ENCODE measurements around the gene BGN. TPM values are rescaled to one million over a fixed set of nuclear protein-coding genes. Genes with fewer than 3 reads are reported as not detected.

BGN gene
- total RNA-seq, 1 donor from 2014 or later, result 50.0 TPM

DNA sequence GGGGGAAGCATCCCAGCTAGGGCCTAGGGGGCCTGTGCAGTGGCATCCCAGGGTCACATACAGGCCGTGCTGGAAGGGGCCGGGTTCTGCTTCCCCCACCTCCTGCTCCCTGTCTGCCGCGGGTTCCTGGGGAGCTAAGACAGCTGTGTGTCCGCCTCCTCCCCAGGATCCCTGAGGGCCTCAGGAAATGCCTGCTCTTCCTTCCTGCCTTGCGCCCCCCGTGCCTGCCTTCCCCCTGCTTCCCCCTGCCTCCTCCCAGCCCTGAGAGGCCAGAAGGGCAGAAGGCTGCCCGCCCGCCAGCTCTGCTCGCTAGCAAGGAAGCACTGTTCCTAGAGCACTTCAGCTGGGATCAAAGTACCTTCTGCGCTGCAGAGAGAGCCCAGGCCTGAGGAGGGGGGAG lies 2.9 kb upstream of the BGN start:
- Mint-ChIP-seq H3K4me3 (ENCODE audit: unreplicated experiment) (no peak overlapping the region), H3K27ac (ENCODE audit: unreplicated experiment) (no peak overlapping the region), H3K27me3 (ENCODE audit: low read depth, unreplicated experiment) (no peaks in the 10 kb centered on the region), H3K36me3 (ENCODE audit: low read depth, unreplicated experiment) (no peaks in the 10 kb centered on the region), H3K4me1 (ENCODE audit: low read depth, unreplicated experiment) (peaks cover 5% of the 10 kb centered on the region), H3K9me3 (ENCODE audit: unreplicated experiment) (no peaks in the 10 kb centered on the region)
- no peaks in the 10 kb centered on the region for H3K27me3 ChIP-seq (ENCODE audit: insufficient read depth, low read length)
- H2AFZ ChIP-seq (ENCODE audit: low read depth, low read length), result no peak overlapping the region
- peaks cover 3% of the 10 kb centered on the region for H4K20me1 ChIP-seq (ENCODE audit: insufficient read depth, low read length)
- H3K36me3 ChIP-seq (ENCODE audit: insufficient read depth, low read length), result no peaks in the 10 kb centered on the region
- FAIRE-seq, result no peak
- no peak overlapping the region for H3K4me2 ChIP-seq (ENCODE audit: low read length)
- peaks cover 30% of the 10 kb centered on the region for H3K4me1 ChIP-seq (ENCODE audit: insufficient read depth, low read length)
- no peak overlapping the region for H3K4me3 ChIP-seq (ENCODE audit: insufficient read depth, low read depth, low read length)
- TF ChIP-seq EZH2 (IDR thresholded peaks at IDR 0.05; ENCODE audit: insufficient read depth, low read length), result no peak
- no peak for TF ChIP-seq CTCF (IDR thresholded peaks at IDR 0.05; ENCODE audit: insufficient read depth, low read depth, low read length)
- no peaks in the 10 kb centered on the region for H3K9me3 ChIP-seq (ENCODE audit: insufficient read depth, low read depth, low read length)
- H3K9ac ChIP-seq (ENCODE audit: low read length), result no peak overlapping the region
- no peak overlapping the region for H3K27ac ChIP-seq (ENCODE audit: low read depth, low read length)
- peaks cover 23% of the 10 kb centered on the region for H3K79me2 ChIP-seq (ENCODE audit: insufficient read depth, low read length)
- no peak for DNase-seq (ENCODE audit: low read depth)

- H3K27me3 ChIP-seq (ENCODE audit: insufficient read depth, low read length), result no peaks in the 10 kb centered on the region
- no peak overlapping the region for H3K4me3 ChIP-seq (ENCODE audit: insufficient read depth, low read depth, low read length)
- Mint-ChIP-seq H3K9me3 (ENCODE audit: unreplicated experiment) (no peaks in the 10 kb centered on the region), H3K36me3 (ENCODE audit: low read depth, unreplicated experiment) (no peaks in the 10 kb centered on the region), H3K4me3 (ENCODE audit: unreplicated experiment) (no peak overlapping the region), H3K4me1 (ENCODE audit: low read depth, unreplicated experiment) (peaks cover 5% of the 10 kb centered on the region), H3K27me3 (ENCODE audit: low read depth, unreplicated experiment) (no peaks in the 10 kb centered on the region), H3K27ac (ENCODE audit: unreplicated experiment) (no peak overlapping the region)
- FAIRE-seq (no peak), DNase-seq (ENCODE audit: low read depth) (no peak)
- H3K9me3 ChIP-seq (ENCODE audit: insufficient read depth, low read depth, low read length), result no peaks in the 10 kb centered on the region
- no peak overlapping the region for H3K4me2 ChIP-seq (ENCODE audit: low read length)
- H3K27ac ChIP-seq (ENCODE audit: low read depth, low read length), result no peak overlapping the region
- peaks cover 3% of the 10 kb centered on the region for H4K20me1 ChIP-seq (ENCODE audit: insufficient read depth, low read length)
- peaks cover 30% of the 10 kb centered on the region for H3K4me1 ChIP-seq (ENCODE audit: insufficient read depth, low read length)
- no peaks in the 10 kb centered on the region for H3K36me3 ChIP-seq (ENCODE audit: insufficient read depth, low read length)
- no peak overlapping the region for H2AFZ ChIP-seq (ENCODE audit: low read depth, low read length)
- no peak for TF ChIP-seq EZH2 (IDR thresholded peaks at IDR 0.05; ENCODE audit: insufficient read depth, low read length)
- peaks cover 23% of the 10 kb centered on the region for H3K79me2 ChIP-seq (ENCODE audit: insufficient read depth, low read length)
- H3K9ac ChIP-seq (ENCODE audit: low read length), result no peak overlapping the region
Measured at GRCh38 chrX:153492543-153492942, 2.2 kb upstream of the BGN start.

- Mint-ChIP-seq H3K36me3 (ENCODE audit: low read depth, unreplicated experiment) (no peaks in the 10 kb centered on the region), H3K4me1 (ENCODE audit: low read depth, unreplicated experiment) (peaks cover 5% of the 10 kb centered on the region), H3K27ac (ENCODE audit: unreplicated experiment) (no peak overlapping the region), H3K27me3 (ENCODE audit: low read depth, unreplicated experiment) (no peaks in the 10 kb centered on the region), H3K9me3 (ENCODE audit: unreplicated experiment) (no peaks in the 10 kb centered on the region), H3K4me3 (ENCODE audit: unreplicated experiment) (no peak overlapping the region)
- peaks cover 27% of the 10 kb centered on the region for H3K4me1 ChIP-seq (ENCODE audit: insufficient read depth, low read length)
- no peak overlapping the region for H3K27ac ChIP-seq (ENCODE audit: low read depth, low read length)
- peaks cover 8% of the 10 kb centered on the region for H4K20me1 ChIP-seq (ENCODE audit: insufficient read depth, low read length)
- no peak for DNase-seq (ENCODE audit: low read depth)
- no peak overlapping the region for H3K4me2 ChIP-seq (ENCODE audit: low read length)
- no peak for FAIRE-seq
- peaks cover 28% of the 10 kb centered on the region for H3K79me2 ChIP-seq (ENCODE audit: insufficient read depth, low read length)
- no peaks in the 10 kb centered on the region for H3K9me3 ChIP-seq (ENCODE audit: insufficient read depth, low read depth, low read length)
- no peaks in the 10 kb centered on the region for H3K27me3 ChIP-seq (ENCODE audit: insufficient read depth, low read length)
- TF ChIP-seq CTCF (IDR thresholded peaks at IDR 0.05; ENCODE audit: insufficient read depth, low read depth, low read length) (no peak), EZH2 (IDR thresholded peaks at IDR 0.05; ENCODE audit: insufficient read depth, low read length) (no peak)
- no peak overlapping the region for H2AFZ ChIP-seq (ENCODE audit: low read depth, low read length)
- no peaks in the 10 kb centered on the region for H3K36me3 ChIP-seq (ENCODE audit: insufficient read depth, low read length)
- no peak overlapping the region for H3K9ac ChIP-seq (ENCODE audit: low read length)
- H3K4me3 ChIP-seq (ENCODE audit: insufficient read depth, low read depth, low read length), result no peak overlapping the region
Measured at GRCh38 chrX:153493085-153493484, 1.7 kb upstream of the BGN start.

Data from astrocyte (in vitro differentiated cells and primary cell).